ENCODE measurements around the gene TPD52L1. TPM values are rescaled to one million over a fixed set of nuclear protein-coding genes. Genes with fewer than 3 reads are reported as not detected.

The TPD52L1 gene
- total and polyA plus RNA-seq, 2 of the 4 experiments (the other 2 are of a cell fraction), result 10.2 to 13.5 TPM

- in situ Hi-C loops (cut with MboI; ENCODE audit: low sequenced_read_pairs), result no loop called here
- no peak overlapping the region for H2AK5ac ChIP-seq (ENCODE audit: low read depth, low read length)
- no peak overlapping the region for H3K56ac ChIP-seq (ENCODE audit: extremely low read depth, insufficient read depth, low read length)
- peak overlapping the region; percentile 22; the same call in 1 of the 2 replicates for H4K5ac ChIP-seq (ENCODE audit: low read depth, low read length)
- H3K9me3 ChIP-seq (ENCODE audit: control insufficient read depth, insufficient read depth, low read length), result no peaks in the 10 kb centered on the region
- no peaks in the 10 kb centered on the region for H3K36me3 ChIP-seq (ENCODE audit: control insufficient read depth, insufficient read depth, low read length)
- H3K9ac ChIP-seq (ENCODE audit: low read depth, low read length), result no peak overlapping the region
- WGBS, 2 experiments (ENCODE audit: extremely low coverage in 2 of 2, insufficient read length in 1 of 2), result no CpG with 5 or more reads among the region's 2 CpGs
- CTCF ChIA-PET, result no interaction called here
- no peak overlapping the region for H2AK9ac ChIP-seq (replicated peaks; ENCODE audit: low read depth, low read length, poor library complexity)
- no peak overlapping the region for H3K4ac ChIP-seq (ENCODE audit: low read depth, low read length)
- H4K91ac ChIP-seq (ENCODE audit: insufficient read depth, low read depth, low read length), result 0 out of 2 replicates have a peak overlapping the region, but pooled peaks have one; percentile 1
- DNase-seq, result peak; percentile 44
- POLR2A ChIA-PET (ENCODE audit: unreplicated experiment), result no interaction called here
- peaks cover 8% of the 10 kb centered on the region for H3K4me1 ChIP-seq (ENCODE audit: control insufficient read depth, insufficient read depth, low read length)
- H3K79me1 ChIP-seq (ENCODE audit: low read depth in 1 of 2, low read length in 2 of 2), result no peaks in the 10 kb centered on the region
- intact Hi-C loops (cut with micrococcal nuclease), result loop anchor here (2.0 kb wide), 1 partner anchor 18 kb away; no protein-coding TSS in a partner anchor
- no peaks in the 10 kb centered on the region; the same call in 1 of the 2 replicates for H3K9me1 ChIP-seq (ENCODE audit: insufficient read depth, low read length)
- no peak overlapping the region for H3K4me2 ChIP-seq (ENCODE audit: low read depth, low read length)
- no peak overlapping the region for H2BK120ac ChIP-seq (ENCODE audit: low read depth, low read length)
- no peak overlapping the region for H2BK20ac ChIP-seq (ENCODE audit: low read depth, low read length)
- no TSS peak for BruUV-seq (replicated peaks)
- no peak overlapping the region for H3K27ac ChIP-seq (ENCODE audit: insufficient read depth, low read length)
- peak; percentile 58 for ATAC-seq (ENCODE audit: low read depth)
- H2BK15ac ChIP-seq (ENCODE audit: low read depth, low read length), result no peak overlapping the region
- H3K4me3 ChIP-seq (ENCODE audit: insufficient read depth, low read depth, low read length), result no peak overlapping the region
- H2BK5ac ChIP-seq (ENCODE audit: low read depth, low read length, poor library complexity, severe bottlenecking), result peak overlapping the region; percentile 40
- no peak overlapping the region for H3K14ac ChIP-seq (replicated peaks; ENCODE audit: low read depth, low read length)
- H2AFZ ChIP-seq (replicated peaks; ENCODE audit: low read length, poor library complexity), result peak overlapping the region; percentile 57
- TF ChIP-seq SMC3 (IDR thresholded peaks at IDR 0.05; ENCODE audit: low read depth, low read length) (no peak), POLR2A (IDR thresholded peaks at IDR 0.05; ENCODE audit: low read depth, low read length) (no peak), BHLHE40 (IDR thresholded peaks at IDR 0.05; ENCODE audit: low read depth, low read length) (no peak), CHD1 (IDR thresholded peaks at IDR 0.05; ENCODE audit: low read depth, low read length) (no peak), RCOR1 (IDR thresholded peaks at IDR 0.05; ENCODE audit: insufficient replicate concordance, low read length) (no peak), MAFK (IDR thresholded peaks at IDR 0.05; ENCODE audit: low read depth, low read length) (no peak), RAD21 (IDR thresholded peaks at IDR 0.05; ENCODE audit: low read length) (no peak), RFX5 (IDR thresholded peaks at IDR 0.05; ENCODE audit: low read depth, low read length) (no peak), CEBPB (IDR thresholded peaks at IDR 0.05; ENCODE audit: low read depth, low read length) (no peak), CTCF (conservative IDR thresholded peaks at IDR 0.05; ENCODE audit: low read depth, low read length) (no peak), MAZ (IDR thresholded peaks at IDR 0.05; ENCODE audit: borderline replicate concordance, low read depth, low read length) (no peak), MXI1 (IDR thresholded peaks at IDR 0.05; ENCODE audit: borderline replicate concordance, low read depth, low read length) (no peak), USF2 (IDR thresholded peaks at IDR 0.05; ENCODE audit: low read depth, low read length) (no peak), FOS (IDR thresholded peaks at IDR 0.05; ENCODE audit: low read depth, low read length) (no peak), NFE2L2 (IDR thresholded peaks at IDR 0.05; ENCODE audit: low read depth, low read length) (no peak)
- TF ChIP-seq, protein P1, sequence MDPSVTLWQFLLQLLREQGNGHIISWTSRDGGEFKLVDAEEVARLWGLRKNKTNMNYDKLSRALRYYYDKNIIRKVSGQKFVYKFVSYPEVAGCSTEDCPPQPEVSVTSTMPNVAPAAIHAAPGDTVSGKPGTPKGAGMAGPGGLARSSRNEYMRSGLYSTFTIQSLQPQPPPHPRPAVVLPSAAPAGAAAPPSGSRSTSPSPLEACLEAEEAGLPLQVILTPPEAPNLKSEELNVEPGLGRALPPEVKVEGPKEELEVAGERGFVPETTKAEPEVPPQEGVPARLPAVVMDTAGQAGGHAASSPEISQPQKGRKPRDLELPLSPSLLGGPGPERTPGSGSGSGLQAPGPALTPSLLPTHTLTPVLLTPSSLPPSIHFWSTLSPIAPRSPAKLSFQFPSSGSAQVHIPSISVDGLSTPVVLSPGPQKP (IDR thresholded peaks at IDR 0.05; ENCODE audit: borderline replicate concordance, low read depth, low read length), result no peak
- no peak overlapping the region for H3K23ac ChIP-seq (ENCODE audit: low read depth, low read length)
- dilution Hi-C loops (cut with HindIII; ENCODE audit: low sequenced_read_pairs, unreplicated experiment), result no loop called here
- H3K27me3 ChIP-seq (ENCODE audit: control insufficient read depth, insufficient read depth, low read length), result no peaks in the 10 kb centered on the region
- H3K18ac ChIP-seq (ENCODE audit: low read depth, low read length), result peak overlapping the region; percentile 26; the same call in 1 of the 2 replicates
- no peaks in the 10 kb centered on the region for H4K20me1 ChIP-seq (ENCODE audit: insufficient read depth, low read length)
- H4K8ac ChIP-seq (ENCODE audit: low read depth in 2 of 2, low read length in 2 of 2), result peak overlapping the region in 1 of 2 experiments; percentile 70; a peak in 1 of 4 replicates
These were observed 67.1 kb downstream of the TPD52L1 start for GRCh38 chr6:125220712-125221111.

Measured in IMR-90 (cell line).